Fibroblast of upper back skin (primary cell): ENCODE results near the gene LRRC27.
"Not testable (repeated sequence)": the region's sequence is repeated elsewhere in the genome, so short reads cannot be mapped to it uniquely, and the experiment has no call there.

Experiments
- DNase-seq: peaks from one replicate; pipeline ENCODE4 v3.0.0-alpha.2; 2013

Gene LRRC27

DNA sequence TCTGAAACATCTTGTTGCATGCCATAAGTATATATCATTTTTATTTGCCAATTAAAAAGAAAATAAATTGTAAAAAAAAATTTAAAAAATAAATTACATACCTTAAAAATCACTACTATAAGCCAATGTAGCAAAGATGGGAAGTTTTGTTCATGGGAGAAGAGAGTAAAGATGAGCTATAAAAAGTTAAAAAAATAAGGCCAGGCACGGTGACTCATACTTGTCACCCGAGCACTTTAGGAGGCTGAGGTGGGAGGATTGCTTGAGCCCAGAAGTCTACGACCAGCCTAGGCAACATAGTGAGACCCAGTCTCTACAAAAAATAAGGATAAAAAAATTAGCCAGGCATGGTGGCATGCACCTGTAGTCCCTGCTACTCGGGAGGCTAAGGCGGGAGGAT, 15.9 kb upstream of the LRRC27 start:
- DNase-seq, result no peak

DNA sequence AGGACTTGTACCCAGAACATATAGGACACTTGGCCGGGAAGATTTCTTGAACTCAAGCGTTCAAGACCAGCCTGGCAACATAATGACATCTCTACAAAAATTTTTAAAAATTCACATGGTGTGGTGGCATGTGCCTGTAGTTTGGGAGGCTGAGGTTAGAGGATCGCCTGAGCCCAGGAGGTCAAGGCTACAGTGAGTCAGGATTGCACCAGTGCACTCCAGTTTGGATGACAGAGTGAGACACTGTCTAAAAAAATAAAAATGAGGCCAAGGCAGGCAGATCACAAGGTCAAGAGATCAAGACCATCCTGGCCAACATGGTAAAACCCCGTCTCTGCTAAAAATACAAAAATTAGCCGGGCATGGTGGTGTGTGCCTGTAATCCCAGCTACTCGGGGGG, 14.5 kb upstream of the LRRC27 start:
- not testable (repeated sequence) for DNase-seq

DNA sequence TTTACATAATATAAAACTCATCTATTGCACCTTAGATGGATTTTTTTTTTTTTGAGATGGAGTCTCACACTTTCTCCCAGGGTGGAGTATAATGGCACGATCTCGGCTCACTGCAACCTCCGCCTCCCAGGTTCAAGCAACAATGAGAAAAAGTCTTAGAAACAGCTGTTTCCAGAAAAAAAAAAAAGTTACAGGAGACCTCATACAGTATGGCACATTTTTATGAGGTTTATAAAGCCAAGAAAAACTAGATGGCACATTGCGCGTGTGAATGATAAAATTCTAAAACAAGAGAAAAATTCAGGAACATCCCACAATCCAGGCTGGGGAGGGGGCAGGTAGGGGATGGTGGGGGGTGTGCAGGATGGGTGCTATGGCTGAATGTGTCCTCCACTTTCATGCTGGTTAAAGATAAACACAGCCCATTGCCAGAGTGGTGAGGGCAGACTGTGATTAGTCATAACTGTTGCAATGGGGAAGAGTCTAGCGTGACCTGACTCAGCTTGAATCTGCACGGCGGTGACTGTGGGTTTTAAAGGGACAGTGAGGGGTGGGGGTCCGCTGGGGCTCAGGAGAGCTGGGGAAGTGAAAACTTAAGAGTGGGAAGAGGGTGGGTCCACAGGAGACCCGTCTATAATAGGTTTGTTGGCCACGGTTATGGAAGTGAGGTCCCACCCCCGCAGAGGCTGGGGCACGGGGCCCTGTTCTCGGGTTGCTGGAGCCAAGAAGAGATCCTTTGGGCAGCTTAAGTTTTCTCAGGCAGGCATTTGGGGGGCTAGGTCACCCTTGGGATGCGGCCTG, 11.9 kb upstream of the LRRC27 start:
- DNase-seq, result peak; percentile 88

DNA sequence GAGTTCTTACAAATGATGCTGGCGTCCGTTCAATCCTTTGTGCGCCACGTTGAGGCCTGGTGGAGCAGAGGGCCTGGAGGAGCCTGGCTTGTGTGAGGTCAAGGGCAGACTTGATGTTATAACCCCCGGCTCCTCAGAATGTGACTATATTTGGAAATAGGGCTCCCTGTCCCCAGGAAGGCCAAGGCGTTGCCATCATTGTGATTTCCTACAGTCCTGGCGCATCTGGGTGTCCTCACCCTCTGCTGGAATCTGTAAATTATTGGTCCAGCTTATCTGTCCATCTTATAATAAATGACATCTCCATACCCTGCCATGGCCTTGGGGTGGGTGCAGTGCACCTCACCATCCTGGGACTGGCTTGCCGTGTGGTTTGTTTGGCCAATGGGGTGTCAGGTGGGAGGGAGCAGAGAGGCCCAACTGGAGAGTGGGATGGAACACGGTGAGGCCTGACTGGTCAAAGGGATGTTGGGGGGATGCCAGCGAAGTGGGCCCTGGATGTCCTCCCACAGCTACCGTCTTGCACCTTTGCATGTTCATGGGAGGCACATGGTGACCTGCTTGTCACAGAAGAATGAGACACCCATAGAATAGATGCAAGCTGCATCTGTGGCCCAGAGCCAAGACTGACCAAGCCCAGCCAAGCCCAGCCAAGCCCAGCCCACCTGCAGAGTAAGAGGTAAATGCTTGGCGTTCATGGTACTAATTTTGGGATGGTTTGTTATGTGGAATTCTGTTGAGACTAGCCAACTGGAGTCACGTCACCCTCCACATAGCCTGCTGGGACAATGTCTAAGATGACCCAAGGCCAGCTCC, 11.1 kb upstream of the LRRC27 start:
- no peak for DNase-seq

DNA sequence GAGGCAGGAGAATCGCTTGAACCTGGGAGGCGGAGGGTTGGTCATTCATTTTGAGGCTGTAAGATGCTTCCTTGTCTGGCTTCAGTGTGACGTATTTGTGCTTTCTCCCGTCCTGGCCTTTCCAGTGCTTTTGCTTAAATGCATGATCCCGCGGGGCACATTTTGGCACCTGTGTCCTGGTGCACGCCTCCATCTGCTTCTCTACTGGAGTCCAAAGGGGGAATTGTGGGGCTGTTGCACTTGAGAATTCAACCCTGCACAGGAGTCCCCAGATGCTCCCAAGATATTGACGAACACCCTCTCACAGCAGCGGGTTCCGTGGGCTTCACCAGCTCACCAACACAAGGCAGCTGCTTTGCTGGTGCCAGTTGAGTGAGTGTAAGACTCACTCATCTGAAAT, 10.3 kb upstream of the LRRC27 start:
- no peak for DNase-seq

DNA sequence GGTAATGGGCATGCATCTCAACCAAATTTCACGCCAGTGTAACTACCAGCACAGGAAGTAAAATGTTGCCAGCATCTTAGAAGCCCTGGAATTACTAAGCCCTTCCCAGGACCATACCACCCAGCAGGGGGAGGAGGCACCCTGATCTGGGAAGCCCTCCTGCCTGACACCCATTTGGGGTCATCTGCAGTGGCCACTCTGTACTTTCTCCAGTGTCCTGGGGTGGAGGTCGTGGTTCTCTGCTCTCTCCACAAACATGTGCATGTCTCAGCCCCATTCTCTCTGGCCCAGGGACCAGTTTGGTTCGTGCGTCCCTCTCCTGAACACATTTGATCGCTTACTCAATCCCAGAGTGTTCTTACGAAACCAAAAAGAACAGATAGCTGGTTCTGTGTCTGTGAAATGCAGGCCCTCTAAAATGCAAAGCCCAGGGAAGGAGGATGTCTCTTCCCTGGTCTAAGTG, 9.4 kb upstream of the LRRC27 start:
- peak; percentile 41 for DNase-seq

DNA sequence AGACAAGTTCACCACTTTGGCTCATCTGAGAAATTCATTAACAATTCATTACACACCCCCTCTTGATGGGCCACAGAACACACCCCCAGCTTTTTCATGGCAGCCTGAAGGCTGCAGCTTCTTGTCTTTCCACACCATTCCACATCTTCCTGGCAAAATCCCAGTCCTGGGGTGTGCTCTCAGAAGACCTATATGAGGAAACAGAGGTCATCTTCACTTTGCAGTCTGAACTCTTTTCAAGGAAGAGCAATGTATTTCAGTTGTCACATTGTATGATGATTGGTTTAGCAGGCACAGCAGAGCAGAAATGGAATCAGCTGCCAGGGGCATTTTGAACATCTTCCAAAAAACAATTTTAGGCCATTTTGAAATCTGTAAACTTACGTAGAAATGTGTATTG, 7.8 kb upstream of the LRRC27 start:
- DNase-seq, result no peak

DNA sequence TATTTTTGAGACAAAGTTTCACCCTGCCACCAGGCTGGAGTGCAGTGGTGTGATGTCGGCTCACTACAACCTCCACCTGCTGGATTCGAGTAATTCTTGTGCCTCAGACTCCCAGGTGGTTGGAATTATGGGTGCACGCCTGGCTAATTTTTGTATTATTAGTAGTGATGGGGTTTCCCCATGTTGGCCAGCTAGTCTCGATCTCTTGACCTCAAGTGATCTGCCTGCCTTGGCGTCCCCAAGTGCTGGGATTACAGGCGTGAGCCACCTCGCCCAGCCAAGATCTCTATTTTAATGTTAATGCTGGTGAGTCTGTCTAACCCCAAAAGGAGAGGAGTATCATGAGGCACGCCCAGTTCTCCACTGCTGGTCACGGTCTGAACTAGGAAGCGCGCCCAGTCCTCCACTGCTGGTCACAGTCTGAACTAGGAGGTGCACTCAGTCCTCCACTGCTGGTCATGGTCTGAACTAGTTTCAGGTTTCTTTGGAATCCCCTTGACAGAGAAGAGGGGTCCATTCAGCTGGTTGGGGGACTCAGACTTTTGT, 5.6 kb upstream of the LRRC27 start:
- no peak for DNase-seq

DNA sequence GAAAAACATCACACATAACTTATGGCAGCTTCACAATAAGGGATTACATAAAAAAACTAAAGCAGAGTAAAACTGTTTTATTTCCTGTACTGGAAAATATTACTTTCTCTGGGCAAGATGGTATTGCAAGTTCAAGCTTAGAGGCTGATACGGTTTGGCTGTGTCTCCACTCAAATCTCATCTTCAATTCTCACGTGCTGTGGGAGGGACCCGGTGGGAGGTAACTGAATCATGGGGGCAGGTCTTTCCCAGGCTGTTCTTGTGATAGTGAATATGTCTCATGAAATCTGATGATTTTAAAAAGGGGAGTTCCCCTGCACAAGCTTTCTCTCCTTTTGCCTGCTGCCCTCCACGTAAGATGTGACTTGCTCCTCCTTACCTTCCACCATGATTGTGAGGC, 5.1 kb upstream of the LRRC27 start:
- no peak for DNase-seq

DNA sequence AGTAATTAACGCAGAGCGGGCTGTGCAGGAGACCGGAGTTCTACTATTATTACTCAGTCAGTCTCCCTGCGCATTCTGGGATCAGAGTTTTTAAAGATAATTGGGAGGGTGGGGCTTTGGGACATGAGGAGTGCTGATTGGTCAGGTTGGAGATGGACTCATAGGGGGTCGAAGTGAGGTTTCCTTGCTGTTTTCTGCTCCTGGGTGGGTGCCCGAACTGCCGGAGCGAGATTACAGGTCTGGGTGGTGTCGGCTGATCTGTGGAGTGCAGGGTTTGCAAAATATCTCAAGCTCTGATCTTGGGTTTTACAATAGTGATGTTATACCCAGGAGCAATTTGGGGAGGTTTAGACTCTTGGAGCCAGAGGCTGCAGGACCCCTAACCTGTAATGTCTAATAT, 3.9 kb upstream of the LRRC27 start:
- DNase-seq, result no peak

DNA sequence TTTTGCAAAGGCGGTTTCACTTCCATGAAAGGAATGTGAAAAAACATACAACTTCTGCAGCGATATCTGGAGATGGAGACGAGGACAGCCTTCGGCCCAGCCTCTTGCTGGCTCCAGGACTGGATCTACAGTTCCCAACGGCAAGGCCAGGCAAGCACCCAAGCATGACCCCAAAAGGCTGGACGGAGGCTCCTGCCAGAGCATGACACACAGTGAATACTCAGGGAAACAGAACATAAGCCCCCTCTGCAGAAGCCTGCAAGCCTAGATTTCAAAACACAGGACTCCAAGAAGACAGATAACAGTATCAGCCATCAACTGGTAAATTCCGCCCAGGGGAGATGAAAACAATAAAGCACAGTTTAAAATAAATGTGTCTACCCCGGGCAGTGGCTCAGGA, 3.3 kb upstream of the LRRC27 start:
- no peak for DNase-seq

DNA sequence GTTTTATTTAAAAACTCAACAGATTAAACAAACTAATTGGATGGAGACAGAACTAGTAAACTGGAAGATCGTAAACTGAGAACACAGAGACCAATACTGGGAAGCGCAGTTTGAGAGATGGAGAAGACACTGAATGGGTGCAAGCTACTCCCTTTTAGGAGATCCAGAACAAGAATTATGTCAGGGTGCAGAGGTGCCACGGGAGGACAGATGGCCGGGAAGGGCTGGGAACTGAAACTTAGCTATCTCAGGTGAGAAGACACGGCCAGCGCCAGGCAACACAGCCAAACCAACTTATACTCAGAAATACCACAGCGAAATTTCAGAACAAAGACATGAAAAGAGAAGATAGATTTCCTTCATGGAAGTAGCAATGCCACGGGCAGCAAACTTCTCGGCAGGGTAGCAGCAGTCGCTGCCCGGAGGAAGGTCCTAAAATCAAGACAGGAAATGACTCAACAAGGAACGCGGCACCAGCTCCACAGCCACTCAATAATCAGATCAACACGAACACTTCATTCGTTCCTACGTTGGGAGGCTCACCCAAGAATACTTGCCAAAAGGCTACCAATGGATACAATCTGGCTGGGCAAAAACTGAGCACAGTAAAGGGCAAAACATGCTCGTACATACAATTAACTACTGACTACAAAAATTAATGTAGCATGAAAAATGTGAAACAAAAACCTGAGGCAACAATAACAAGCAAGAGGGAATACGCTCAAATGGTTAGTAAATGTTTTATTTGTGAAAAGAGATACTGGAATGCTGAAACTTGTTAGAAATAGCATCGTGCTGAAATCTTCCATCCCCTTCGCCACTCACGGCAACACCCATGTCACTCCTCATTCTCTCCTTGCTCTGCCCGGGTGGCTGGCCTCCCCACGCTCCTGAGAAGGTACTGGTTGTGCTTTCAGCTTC, 2.2 kb upstream of the LRRC27 start:
- DNase-seq, result peak; percentile 41

DNA sequence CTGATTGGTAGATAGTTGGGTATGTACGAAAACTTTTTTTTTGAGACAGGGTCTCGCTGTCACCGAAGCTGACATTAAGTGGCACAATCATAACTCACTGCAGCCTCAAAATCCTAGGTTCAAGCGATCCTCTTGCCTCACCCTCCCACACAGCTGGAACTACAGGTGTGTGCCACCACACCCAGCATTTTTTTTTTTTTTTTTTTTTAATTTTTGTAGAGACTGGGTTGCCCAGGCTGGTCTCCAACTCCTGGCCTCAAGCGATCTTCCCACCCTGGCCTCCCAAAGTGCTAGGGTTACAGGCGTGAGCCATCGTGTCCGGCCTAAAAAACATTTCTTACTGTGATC, 1.5 kb upstream of the LRRC27 start:
- DNase-seq, result no peak

DNA sequence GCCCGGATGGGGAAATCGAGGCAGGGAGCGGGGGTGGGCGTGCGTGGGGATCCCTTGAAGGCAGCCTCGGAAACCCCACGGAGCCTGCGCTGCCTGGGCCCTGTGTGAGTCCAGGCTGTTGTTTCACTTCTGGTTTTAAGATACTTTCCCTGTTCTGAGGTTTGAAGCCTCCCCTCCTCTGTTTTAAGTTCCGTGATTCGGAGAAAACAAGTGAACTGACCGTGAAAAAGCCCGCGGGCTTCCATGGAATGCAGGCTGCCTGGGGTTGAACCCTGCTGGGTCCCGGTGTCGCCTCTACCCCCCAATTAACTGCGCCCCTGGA, 401 bp downstream of the LRRC27 start:
- no peak for DNase-seq

DNA sequence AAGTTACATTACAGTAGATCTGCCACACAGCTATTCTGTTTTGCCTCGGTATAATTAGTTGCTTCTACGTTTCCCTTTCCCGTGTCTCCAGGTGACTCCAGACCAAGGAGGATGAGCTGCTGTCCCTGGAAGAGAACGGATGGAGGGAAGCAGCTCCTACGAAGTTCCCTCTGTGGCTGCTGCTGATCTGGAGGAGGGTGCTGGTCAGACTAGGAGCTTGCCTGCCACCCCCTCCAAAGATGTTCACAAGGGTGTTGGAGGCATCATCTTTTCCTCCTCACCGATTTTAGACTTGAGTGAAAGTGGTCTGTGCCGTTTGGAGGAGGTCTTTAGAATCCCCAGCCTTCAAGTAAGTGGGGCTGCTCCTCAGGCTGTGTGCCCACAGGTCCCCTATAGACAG, 1.4 kb downstream of the LRRC27 start:
- no peak for DNase-seq

DNA sequence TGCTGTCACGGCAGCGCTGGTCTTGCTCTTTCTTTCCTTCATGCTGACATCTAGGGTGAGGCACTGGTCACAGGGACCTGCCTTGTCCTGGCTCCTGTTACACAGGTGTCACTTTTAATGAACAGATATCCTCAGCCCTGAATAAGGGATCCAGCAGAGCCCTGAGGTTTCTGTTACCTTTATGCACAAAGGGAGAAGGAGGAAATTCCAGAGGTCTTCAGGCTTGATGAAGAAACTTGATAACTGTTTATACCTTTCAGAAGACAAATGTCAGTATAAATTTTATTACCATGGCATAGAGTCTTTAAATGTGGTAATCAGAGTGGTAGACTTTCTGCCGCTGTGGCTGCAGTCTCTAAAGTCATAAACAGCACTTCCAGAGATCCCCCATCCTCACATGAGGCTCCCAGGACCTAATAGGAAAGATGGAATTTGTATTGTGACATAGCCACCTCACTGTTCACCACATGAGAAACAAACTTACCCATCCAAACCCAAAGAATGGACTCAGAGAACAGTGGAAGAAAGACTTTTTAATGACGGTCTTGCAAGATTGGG, 2.7 kb downstream of the LRRC27 start:
- no peak for DNase-seq

DNA sequence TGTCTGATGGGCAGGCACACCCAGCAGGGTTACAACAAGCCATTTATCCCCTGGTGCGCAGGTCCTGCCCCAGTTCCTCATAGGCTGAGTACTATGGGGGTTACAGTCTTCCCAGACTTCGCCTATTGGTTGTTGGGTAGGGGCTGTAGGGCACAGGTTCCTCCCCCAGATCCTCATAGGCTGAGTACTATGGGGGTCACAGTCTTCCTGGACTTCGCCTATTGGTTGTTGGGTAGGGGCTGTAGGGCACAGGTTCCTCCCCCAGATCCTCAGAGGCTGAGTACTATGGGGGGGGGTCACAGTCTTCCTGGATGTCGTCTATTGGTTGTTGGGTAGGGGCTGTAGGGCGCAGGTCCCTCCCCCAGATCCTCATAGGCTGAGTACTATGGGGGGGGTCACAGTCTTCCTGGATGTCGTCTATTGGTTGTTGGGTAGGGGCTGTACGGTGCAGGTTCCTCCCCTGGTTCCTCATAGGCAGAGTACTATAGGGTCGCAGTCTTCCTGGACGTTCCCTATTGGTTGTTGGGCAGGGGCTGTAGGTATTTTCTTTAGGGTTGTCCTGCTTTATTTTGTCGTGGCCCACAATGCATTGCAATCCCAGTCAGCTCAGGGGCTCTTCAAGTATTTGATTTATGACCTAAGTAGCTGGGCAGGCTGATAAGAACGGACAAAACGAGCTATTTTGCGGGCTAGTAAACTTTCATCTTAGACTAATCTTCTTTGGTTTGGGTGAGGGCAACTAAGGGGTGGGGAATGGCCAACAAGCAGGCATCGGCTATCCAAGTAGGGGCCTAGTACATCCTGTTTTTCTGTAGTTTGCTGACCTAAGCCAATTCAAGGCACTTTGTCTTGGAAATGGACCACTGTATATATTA, 3.4 kb downstream of the LRRC27 start:
- no peak for DNase-seq

DNA sequence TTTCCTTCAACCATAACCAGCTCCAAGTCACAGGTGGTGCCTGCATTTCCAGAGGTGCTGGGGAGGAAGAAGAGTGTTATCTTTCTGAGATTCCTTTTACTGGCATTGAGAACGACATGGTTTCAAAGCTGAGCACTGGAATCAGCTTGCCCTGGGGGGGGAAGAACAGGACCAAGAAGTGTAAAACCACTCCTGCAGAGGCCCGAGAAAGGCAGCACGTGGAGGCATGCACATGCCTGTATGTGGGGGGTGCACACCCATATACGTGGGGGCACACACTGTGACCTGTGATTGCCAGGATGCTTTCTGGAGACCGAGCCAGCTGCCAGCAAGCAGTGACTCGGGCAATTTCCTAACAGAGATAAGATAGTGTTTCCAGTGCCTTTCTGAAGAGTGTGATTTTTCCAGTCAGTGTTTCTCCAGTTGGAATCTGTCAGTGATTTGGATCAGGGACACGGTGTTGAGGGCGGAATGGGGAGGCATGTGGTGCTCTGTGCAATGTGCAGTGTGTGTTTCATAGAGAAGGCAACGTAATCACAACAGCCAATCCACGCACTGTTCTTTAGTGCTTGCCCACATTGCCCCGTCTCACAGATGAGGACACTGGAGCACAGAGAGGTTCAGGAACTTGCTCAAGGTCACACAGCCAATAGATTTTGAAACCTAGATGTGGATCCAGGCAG, 4.2 kb downstream of the LRRC27 start:
- DNase-seq, result no peak

DNA sequence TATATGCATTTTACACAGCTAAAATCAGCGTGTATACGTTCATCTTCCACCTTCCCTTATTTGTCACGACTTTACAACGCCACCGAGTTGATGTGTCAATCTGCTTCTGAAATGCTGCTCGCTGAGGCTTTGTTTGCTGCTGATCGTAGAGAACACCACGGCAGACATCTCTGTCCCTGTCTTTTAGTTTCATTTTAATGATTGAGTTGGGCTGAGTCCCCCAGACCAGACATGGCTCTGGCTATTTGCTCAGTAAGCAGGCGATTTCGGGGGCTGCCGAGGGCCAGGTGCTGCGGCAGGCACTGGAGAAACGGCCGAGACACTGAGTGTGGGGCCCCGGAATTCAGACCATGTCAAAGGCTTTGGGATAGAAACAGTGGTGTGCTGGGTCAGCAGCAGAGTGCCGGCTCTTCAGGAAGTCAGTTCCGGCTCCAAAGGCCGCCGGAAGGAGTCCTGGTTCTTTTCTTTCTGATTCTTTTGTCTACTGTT, 5.0 kb downstream of the LRRC27 start:
- no peak for DNase-seq

DNA sequence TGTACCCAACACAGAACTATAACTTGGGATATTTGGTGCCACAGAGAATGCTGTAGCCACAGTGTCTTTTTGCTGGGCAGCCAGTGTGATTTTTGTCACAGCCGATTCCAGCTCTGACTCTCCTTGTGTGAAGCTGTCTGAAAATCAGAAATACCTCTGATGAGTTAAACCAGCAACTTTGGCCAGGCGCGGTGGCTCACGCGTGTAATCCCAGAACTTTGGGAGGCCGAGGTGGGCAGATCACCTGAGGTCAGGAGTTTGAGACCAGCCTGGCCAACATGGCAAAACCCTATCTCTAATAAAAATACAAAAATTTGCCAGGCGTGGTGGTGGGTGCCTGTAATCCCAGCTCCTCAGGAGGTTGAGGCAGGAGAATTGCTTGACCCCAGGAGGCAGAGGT, 5.9 kb downstream of the LRRC27 start:
- not testable (repeated sequence) for DNase-seq

DNA sequence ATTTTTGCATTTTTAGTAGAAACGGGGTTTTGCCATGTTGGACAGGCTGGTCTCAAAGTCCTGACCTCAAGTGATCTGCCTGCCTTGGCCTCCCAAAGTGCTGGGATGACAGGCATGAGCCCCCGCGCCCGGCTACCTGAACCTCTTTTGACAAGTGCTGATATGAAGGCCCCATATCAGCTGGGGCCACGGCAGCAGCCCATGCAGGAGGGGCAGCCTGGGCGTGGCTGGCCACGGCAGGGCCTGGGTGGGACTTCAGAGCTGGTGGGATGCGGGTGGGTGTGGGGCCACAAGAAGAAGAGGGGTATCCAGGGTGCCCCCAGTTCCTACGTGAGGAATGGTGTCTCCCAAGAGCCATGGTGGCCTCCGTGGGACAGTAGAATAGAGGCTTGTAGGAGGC, 6.9 kb downstream of the LRRC27 start:
- no peak for DNase-seq
